Upper lobe of left lung (tissue), 6 donors: Measurements from ENCODE around the gene COL28A1. TPM values are rescaled to one million over a fixed set of nuclear protein-coding genes. Genes with fewer than 3 reads are reported as not detected.

Source experiments
- ATAC-seq, 2 donors: fragments of 200-7000 bp; cut with Tn5 transposase; one replicate each; pipeline ENCODE4 v1.9.1; 2022; ENCODE audit warnings: mild to moderate bottlenecking in 2 of 2, moderate library complexity in 2 of 2; ENCODE audit not compliant: low FRiP score in 2 of 2
- DNase-seq, 2 donors: peaks; one replicate each; pipeline ENCODE4 v3.0.0-alpha.2; 2019 to 2020
- H3K27ac ChIP-seq, 4 donors: fragments of 200-600 bp; sonication (generic); one replicate each; pipeline ENCODE4 v1.5.1; 2016 to 2019
- H3K27me3 ChIP-seq, 4 donors: fragments of 200-600 bp; sonication (generic); one replicate each; pipeline ENCODE4 v1.5.1; 2017 to 2019
- H3K36me3 ChIP-seq, 4 donors: fragments of 200-600 bp; sonication (generic); one replicate each; pipeline ENCODE4 v1.5.1; 2016 to 2019
- H3K4me1 ChIP-seq, 4 donors: fragments of 200-600 bp; sonication (generic); one replicate each; pipeline ENCODE4 v1.5.1; 2018 to 2019
- H3K4me3 ChIP-seq, 4 donors: fragments of 200-600 bp; sonication (generic); one replicate each; pipeline ENCODE4 v1.5.1; 2017 to 2019; ENCODE audit warnings: mild to moderate bottlenecking in 2 of 4, moderate library complexity in 1 of 4
- H3K9me3 ChIP-seq, 4 donors: fragments of 200-600 bp; sonication (generic); one replicate each; pipeline ENCODE4 v1.5.1; 2018 to 2019
- EP300 ChIP-seq, 4 donors: sonication (generic); formaldehyde crosslinking; IDR thresholded peaks; one replicate each; pipeline ENCODE4 v1.5.1; 2017; ENCODE audit warnings: antibody characterized with exemption in 4 of 4, control low read depth in 2 of 4
- POLR2A ChIP-seq, 4 donors: fragments of 450-650 bp; IDR thresholded peaks; one replicate each; pipeline ENCODE4 v1.5.1; 2016 to 2017; ENCODE audit warnings: antibody characterized with exemption in 4 of 4, mild to moderate bottlenecking in 2 of 4
- POLR2AphosphoS5 ChIP-seq, 2 donors: sonication (generic); formaldehyde crosslinking; IDR thresholded peaks; one replicate each; pipeline ENCODE4 v1.5.1; 2017; ENCODE audit warnings: antibody characterized with exemption in 2 of 2
- WGBS, 2 donors: methylation state at CpG; one replicate each; pipeline ENCODE4 v1.1.5; 2017 to 2018; 5-methylcytosine and 5-hydroxymethylcytosine counted together
- total RNA-seq, 6 donors: library from RNA; depleted of rRNA in 4 of 6; stranded (reverse); fragments of >200 nt in 4 of 6; gene quantifications; one replicate each; pipeline versions ENCODE4 v1.1.0 to v1.2.1, GENCODE V29; 2016 to 2021
- TF ChIP-seq, protein P1 (sequence below), 6 experiments: fragments of 450-650 bp in 4 of 6; fragments of 200-600 bp in 2 of 6; sonication (generic) in 2 of 6; IDR thresholded peaks; one replicate each; pipeline ENCODE4 v1.5.1; 2016 to 2019; ENCODE audit warnings: antibody characterized with exemption in 6 of 6
- donor health status: DM: no; HTN: no; CAD: no; lungs with moderate emphysema.
- donor health status: DM: no; HTN: yes; CAD: no; lungs with severe emphysema.

COL28A1 gene
- total RNA-seq, 6 donors from 2014 or later = 1.5 to 14.7 (median 4.3) TPM

DNA sequence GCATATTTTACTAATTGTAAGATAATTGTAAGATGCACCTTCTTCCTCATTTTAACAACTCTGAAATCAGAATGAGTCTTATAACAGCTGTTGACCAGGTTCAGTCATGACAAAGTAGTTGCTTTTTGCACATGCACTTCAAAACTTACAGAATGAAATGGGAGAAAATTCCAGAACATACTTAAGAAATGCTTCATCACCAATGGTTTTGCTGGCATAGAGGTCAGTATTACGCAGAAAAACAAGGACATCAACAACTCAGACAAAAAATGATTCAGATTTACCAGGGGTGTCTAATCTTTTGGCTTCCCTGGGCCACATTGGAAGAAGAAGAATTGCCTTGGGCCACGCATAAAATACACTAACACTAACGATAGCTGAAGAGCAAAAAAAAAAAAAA lies 13.3 kb downstream of the COL28A1 start:
- Histone ChIP-seq H3K27me3 (no peaks in the 10 kb centered on the region), H3K36me3 (no peaks in the 10 kb centered on the region), H3K4me3 (no peak overlapping the region), H3K27ac (no peak overlapping the region), H3K9me3 (no peaks in the 10 kb centered on the region), H3K4me1 (no peaks in the 10 kb centered on the region)
- TF ChIP-seq POLR2AphosphoS5 (IDR thresholded peaks at IDR 0.05) (no peak), POLR2A (IDR thresholded peaks at IDR 0.05) (no peak), EP300 (IDR thresholded peaks at IDR 0.05) (no peak)
- TF ChIP-seq, protein P1, sequence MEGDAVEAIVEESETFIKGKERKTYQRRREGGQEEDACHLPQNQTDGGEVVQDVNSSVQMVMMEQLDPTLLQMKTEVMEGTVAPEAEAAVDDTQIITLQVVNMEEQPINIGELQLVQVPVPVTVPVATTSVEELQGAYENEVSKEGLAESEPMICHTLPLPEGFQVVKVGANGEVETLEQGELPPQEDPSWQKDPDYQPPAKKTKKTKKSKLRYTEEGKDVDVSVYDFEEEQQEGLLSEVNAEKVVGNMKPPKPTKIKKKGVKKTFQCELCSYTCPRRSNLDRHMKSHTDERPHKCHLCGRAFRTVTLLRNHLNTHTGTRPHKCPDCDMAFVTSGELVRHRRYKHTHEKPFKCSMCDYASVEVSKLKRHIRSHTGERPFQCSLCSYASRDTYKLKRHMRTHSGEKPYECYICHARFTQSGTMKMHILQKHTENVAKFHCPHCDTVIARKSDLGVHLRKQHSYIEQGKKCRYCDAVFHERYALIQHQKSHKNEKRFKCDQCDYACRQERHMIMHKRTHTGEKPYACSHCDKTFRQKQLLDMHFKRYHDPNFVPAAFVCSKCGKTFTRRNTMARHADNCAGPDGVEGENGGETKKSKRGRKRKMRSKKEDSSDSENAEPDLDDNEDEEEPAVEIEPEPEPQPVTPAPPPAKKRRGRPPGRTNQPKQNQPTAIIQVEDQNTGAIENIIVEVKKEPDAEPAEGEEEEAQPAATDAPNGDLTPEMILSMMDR (IDR thresholded peaks at IDR 0.05) = no peak
- WGBS, 2 donors = 91 to 94% methylated on average over 3 of the region's 3 CpGs
- DNase-seq (no peak), ATAC-seq (no peak)

DNA sequence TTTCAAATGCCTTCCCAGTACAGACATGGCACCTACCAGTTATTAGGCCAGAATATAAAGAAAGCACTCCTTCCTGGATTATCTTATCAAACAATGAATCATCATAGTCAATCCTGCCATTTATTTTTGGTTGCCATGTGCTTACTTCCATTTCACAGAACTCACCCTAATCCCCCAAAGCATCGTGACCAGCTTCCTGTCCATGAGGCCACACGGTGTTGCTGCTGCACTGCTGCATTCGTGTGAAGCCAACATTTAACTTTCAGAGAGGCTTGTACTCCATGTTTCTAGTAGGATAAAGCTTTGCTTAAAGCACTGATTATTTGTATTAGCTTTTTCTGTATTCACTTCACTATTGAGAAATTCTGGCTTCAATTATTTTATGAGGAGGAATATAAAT lies 14.4 kb downstream of the COL28A1 start:
- H3K4me3 ChIP-seq = no peak overlapping the region
- no peaks in the 10 kb centered on the region for H3K4me1 ChIP-seq
- no peaks in the 10 kb centered on the region for H3K9me3 ChIP-seq
- no peaks in the 10 kb centered on the region for H3K36me3 ChIP-seq
- WGBS, 2 donors = 62 to 65% methylated on average over 3 of the region's 3 CpGs
- ATAC-seq (no peak), DNase-seq (no peak)
- no peak overlapping the region for H3K27ac ChIP-seq
- H3K27me3 ChIP-seq = no peaks in the 10 kb centered on the region
- TF ChIP-seq POLR2AphosphoS5 (IDR thresholded peaks at IDR 0.05) (no peak), EP300 (IDR thresholded peaks at IDR 0.05) (no peak), POLR2A (IDR thresholded peaks at IDR 0.05) (no peak)
- TF ChIP-seq, protein P1 (IDR thresholded peaks at IDR 0.05) = no peak

DNA sequence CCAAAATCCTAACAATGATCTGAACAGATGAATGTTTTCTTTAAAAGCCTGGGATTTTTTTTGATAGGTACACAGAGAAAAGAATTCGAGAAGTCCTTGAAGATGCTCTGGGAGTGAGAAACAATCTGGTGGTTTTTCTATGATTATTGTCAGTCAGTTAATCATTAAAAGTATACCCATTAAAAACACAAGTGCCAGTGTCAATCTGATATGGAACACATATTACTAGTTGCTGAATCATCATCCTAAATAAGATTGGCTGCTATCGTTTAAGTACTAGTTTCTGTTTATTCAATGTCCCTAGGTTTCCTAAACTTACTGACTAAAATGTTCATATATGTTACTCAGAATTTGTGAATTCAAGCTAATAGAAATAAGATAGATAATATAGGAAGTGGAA lies 16.1 kb downstream of the COL28A1 start:
- Histone ChIP-seq H3K27ac (no peak overlapping the region), H3K36me3 (no peaks in the 10 kb centered on the region), H3K9me3 (no peaks in the 10 kb centered on the region), H3K4me1 (no peaks in the 10 kb centered on the region), H3K4me3 (no peak overlapping the region), H3K27me3 (no peaks in the 10 kb centered on the region)
- no peak for DNase-seq
- TF ChIP-seq POLR2AphosphoS5 (IDR thresholded peaks at IDR 0.05) (no peak), POLR2A (IDR thresholded peaks at IDR 0.05) (no peak), EP300 (IDR thresholded peaks at IDR 0.05) (no peak)
- TF ChIP-seq, protein P1 (IDR thresholded peaks at IDR 0.05) = no peak
- ATAC-seq = no peak
- 63 to 72% methylated on average over 2 of the region's 2 CpGs for WGBS, 2 donors

DNA sequence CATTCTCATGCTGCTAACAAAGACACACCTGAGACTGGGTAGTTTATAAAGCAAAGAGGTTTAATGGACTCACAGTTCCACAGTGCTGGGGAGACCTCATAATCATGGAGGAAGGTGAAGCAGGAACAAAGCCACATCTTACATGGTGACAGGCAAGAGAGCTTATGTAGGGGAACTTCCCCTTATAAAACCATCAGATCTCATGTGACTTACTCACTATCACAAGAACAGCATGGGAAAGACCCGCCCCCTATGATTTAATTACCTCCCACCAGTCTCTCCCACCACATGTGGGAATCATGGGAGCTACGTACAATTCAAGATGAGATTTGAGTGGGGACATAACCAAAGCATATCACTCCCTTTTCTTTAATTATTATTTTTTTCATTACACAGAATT lies 16.6 kb downstream of the COL28A1 start:
- Histone ChIP-seq H3K27ac (no peak overlapping the region), H3K9me3 (no peaks in the 10 kb centered on the region), H3K36me3 (no peaks in the 10 kb centered on the region), H3K4me3 (no peak overlapping the region), H3K4me1 (no peaks in the 10 kb centered on the region), H3K27me3 (no peaks in the 10 kb centered on the region)
- no peak for ATAC-seq
- WGBS, 2 donors = 87 to 90% methylated on average over 2 of the region's 2 CpGs
- no peak for DNase-seq
- no peak for TF ChIP-seq POLR2AphosphoS5 (IDR thresholded peaks at IDR 0.05)
- no peak for TF ChIP-seq POLR2A (IDR thresholded peaks at IDR 0.05)
- no peak for TF ChIP-seq EP300 (IDR thresholded peaks at IDR 0.05)
- TF ChIP-seq, protein P1 (IDR thresholded peaks at IDR 0.05) = no peak

DNA sequence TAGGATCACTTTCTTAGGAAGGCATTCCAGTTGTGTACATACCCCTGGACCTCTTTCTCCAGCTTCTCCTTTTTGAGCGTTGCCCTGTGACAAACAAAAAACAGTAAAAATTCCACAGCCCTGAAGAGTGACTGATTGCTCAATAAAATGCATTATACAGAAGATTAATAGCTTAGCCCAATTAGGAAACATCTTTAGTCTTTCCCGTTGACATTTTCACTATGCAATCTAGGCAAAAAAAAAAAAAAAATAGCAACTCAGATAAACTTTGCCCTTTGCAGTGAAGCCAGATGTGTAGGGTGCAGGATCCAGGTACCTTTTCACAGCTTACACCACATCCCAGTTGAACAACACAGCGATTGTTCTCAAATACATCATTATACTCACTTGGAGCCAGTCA lies 17.9 kb downstream of the COL28A1 start:
- WGBS, 2 donors = 24 to 29% methylated on average over 3 of the region's 3 CpGs
- ATAC-seq = no peak

More for the DNA sequence above, 17.9 kb downstream of the COL28A1 start:
- H3K36me3 ChIP-seq = no peaks in the 10 kb centered on the region
- no peak for DNase-seq
- TF ChIP-seq, protein P1 (IDR thresholded peaks at IDR 0.05) = no peak
- TF ChIP-seq POLR2A (IDR thresholded peaks at IDR 0.05) = no peak
- TF ChIP-seq POLR2AphosphoS5 (IDR thresholded peaks at IDR 0.05) = no peak
- no peak for TF ChIP-seq EP300 (IDR thresholded peaks at IDR 0.05)
- H3K4me1 ChIP-seq = no peaks in the 10 kb centered on the region
- no peaks in the 10 kb centered on the region for H3K9me3 ChIP-seq
- no peak overlapping the region for H3K4me3 ChIP-seq
- H3K27ac ChIP-seq = no peak overlapping the region
- no peaks in the 10 kb centered on the region for H3K27me3 ChIP-seq
